ENCODE results near the gene USP48. TPM values are rescaled to one million over a fixed set of nuclear protein-coding genes. Genes with fewer than 3 reads are reported as not detected.
A peak's percentile ranks its signal among the peaks of the same experiment; 100 is the strongest.
"Not testable (repeated sequence)": the region's sequence is repeated elsewhere in the genome, so short reads cannot be mapped to it uniquely, and the experiment has no call there.

The USP48 gene
- total RNA-seq, 1 donor from 2014 or later, result 74.6 TPM

- peak; percentile 91 for DNase-seq (ENCODE audit: low spot score)
Measured at GRCh38 chr1:21815724-21816321, 32.9 kb upstream of the USP48 start.

DNA sequence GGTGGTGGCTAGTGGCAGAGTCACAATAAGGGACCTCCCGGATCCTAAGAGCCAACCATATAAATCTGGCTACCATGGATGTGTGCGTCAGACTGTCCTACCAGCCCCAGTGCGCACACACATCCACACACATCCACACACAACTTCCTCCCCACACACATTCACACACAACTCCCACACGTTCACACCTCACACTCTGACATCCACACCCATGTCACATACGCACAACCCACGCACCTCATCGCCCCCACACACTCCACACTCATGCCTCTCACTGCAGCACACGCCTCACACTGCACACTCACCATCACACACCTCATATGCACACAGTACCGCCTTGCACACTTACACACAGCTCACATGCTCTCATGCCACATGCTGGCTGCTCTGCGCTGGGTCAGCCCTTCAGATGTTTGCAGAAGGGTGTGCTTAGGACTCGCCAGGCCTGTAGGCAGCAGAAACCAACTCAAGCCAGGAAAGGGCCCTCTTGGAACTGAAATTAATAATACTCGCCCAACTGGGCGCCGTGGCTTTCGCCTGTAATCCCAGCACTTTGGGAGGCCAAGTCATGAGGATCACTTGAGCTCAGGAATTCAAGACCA is 32.1 kb upstream of the USP48 start:
- no peak for DNase-seq (ENCODE audit: low spot score)

DNA sequence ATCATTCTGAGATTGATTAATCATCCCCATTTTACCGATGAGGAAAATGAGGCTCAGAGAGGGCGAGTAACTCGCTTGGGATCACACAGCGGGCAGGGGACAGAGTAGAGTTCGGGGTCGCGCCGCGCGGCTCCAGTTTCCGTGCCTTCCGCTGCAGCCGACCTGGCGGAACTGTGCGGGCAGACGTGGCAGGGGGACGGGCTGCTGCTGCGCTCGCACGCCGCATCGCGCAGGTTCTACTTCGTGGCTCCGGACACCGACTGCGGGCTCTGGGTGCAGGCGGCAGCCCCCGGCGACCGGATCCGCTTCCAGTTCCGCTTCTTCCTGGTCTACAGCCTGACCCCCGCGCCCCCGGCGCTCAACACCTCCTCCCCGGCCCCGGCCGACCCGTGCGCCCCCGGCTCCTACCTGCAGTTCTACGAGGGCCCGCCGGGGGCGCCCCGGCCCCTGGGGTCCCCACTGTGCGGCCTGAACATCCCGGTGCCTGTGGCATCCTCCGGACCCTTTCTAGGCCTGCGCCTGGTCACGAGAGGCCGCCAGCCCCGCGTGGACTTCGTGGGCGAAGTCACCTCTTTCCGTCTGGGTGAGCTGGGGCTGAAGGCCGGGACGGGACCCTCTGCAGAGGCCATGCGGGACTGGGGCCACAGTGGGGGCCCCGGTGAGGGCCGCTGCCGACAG is 31.4 kb upstream of the USP48 start:
- peak; percentile 35 for DNase-seq (ENCODE audit: low spot score)

GRCh38 chr1:21813542-21813941 is 30.6 kb upstream of the USP48 start:
- no peak for DNase-seq (ENCODE audit: low spot score)

DNA sequence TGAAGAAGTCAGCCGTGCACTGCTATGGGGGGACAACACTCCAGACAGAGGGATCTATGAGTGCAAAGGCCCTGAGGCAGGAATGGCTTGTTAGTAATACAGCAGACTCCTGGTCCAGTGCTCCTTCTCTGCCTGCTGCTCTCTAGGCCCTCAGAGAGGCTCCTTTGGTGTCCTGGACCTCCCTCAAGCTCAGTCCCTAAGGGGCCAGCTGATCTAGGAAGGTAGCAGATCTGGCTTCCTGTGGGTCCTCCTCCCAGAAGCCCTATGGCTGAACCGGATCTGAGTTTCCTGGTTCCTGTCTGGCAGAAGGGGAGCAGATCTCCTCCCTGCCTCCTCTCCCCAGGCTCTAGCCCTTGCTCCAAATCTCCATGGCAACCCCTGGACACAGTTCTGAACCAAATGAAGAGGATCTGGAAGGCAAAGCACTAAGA is 28.9 kb upstream of the USP48 start, which contains the start of gene LDLRAD2:
Gene LDLRAD2, plus strand, starts transcription at position 391 of the 431 bp plus-strand sequence. CDS start 187 bp downstream, outside the sequence.
- DNase-seq (ENCODE audit: low spot score), result peak; percentile 66

DNA sequence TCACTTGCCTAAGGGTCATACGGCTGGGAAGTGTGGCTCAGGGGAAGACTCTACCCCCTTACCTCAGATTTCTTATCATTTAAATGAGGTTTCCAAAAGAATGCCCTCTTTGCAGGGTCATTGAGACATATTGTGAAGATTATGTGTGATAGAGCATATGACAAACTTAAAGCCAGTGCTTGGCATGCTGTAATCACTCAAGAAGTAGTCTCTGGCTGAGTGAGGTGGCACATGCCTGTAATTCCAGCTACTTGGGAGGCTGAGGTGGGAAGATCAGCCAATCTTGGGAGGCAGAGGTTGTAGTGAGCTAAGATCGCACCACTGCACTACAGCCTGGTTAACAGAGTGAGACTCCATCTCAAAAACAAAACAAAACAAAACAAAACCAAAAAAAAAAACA is 21.6 kb upstream of the USP48 start:
- DNase-seq (ENCODE audit: low spot score), result no peak

GRCh38 chr1:21801100-21801499 is 18.2 kb upstream of the USP48 start:
- DNase-seq (ENCODE audit: low spot score), result no peak

GRCh38 chr1:21799730-21800129 is 16.8 kb upstream of the USP48 start:
- DNase-seq (ENCODE audit: low spot score), result no peak

GRCh38 chr1:21795075-21795474 is 12.1 kb upstream of the USP48 start:
- no peak for DNase-seq (ENCODE audit: low spot score)

DNA sequence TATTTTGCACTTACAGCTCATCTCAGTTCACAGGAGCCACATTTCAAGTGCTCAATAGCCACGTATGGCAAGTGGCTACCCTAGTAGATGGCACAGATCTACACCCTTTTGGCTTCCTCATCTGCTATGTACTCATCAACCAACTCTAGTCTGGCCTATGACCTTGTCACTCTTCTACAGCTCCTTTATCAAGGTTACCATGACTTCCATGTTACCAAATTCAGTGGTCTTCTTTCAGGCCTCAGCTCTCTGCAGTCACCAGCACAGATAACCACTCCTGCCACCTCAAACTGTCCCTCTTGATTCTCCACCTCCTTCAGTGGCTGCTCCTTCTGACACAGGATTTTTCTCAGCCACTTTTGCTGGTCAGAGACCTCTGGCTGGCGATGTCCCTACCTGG is 11.7 kb upstream of the USP48 start:
- no peak for DNase-seq (ENCODE audit: low spot score)

- DNase-seq (ENCODE audit: low spot score), result no peak
Measured at GRCh38 chr1:21793104-21793503, 10.2 kb upstream of the USP48 start.

GRCh38 chr1:21786640-21787039 is 3.7 kb upstream of the USP48 start:
- DNase-seq (ENCODE audit: low spot score), result no peak

GRCh38 chr1:21785764-21786163 is 2.8 kb upstream of the USP48 start:
- DNase-seq (ENCODE audit: low spot score), result not testable (repeated sequence)

GRCh38 chr1:21783679-21784603 is 992 bp upstream of the USP48 start:
- no peak for DNase-seq (ENCODE audit: low spot score)

- peak; percentile 58 for DNase-seq (ENCODE audit: low spot score)
Measured at GRCh38 chr1:21782349-21782867, 541 bp downstream of the USP48 start.

DNA sequence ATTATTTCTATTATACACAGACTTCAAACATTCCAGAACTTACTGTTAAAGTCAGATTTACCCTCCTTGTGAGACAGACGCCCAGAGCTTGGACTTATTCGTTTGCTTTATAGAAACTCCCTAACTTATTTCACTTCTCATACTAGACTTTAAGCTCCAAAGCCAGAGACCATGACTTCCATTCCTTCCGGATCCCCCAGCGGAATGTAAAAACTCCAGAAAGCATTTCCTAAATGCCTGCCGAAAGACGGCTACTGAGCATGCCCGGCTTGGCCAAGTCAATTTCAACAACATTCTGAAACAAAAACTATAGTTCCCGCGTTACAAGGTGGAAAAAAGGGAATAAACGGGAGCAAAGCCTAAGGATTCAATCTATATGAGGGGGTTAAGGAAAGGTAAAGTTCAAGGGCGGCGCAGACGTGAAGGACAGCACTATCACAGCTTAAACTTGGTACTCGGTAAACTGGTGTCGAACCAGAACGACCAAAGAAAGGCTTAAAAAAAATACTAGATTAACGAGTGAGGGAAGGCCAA is 1.1 kb downstream of the USP48 start:
- peak; percentile 79 for DNase-seq (ENCODE audit: low spot score)

DNA sequence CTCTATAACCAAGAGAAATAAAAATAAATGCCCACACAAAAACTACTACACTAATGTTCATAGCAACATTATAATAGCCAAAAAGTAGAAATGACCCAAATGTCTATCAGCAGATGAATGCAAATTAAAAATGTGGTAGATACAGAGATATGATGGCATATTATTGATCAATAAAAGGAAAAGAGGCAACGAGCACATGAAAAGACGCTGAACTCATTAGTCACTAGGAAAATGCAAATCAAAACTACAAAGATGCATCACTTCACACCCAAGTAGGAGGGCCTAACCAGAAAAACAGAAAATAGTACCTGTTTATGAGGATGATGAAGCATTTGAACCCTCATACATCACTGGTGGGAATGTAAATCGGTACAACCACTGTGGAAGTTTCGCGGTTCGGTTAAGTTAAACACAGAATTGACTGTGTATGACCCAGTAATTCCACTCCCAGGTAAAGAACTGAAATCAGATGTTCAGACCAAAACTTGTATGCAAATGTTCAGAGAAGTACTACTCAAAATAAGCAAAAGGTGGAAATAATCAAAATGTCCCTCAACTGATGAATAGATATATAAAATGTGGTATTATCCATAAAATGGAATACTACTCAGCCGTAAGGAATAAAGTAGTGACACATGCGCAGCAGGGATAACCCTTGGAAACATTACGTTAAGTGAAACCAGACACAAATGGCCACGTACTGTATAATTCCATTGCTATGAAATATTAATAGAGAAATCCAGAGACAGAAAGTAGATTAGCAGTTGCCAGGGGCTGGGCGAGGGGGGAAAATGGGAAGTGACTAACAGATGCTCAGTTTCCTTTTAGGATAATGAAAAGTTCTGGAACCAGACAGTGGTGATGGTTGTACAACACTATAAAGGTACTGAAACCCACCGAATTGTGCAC is 3.1 kb downstream of the USP48 start:
- DNase-seq (ENCODE audit: low spot score), result peak; percentile 11

GRCh38 chr1:21778405-21778727 is 4.6 kb downstream of the USP48 start:
- DNase-seq (ENCODE audit: low spot score), result no peak

- not testable (repeated sequence) for DNase-seq (ENCODE audit: low spot score)
Measured at GRCh38 chr1:21776925-21777324, 6.0 kb downstream of the USP48 start.

- no peak for DNase-seq (ENCODE audit: low spot score)
Measured at GRCh38 chr1:21775985-21776562, 6.9 kb downstream of the USP48 start.

Measured in umbilical cord (tissue), 2 donors.